OCI-LY1 (cell line): ENCODE measurements around the gene OR4C46.

Experiments
- H2AFZ ChIP-seq: fragments of 200-600 bp; sonication (generic), shearing (Covaris generic); 2 replicates; pipeline ENCODE4 v1.6.0; 2014; ENCODE audit warnings: antibody characterized with exemption, mild to moderate bottlenecking, low read length
- H3F3A ChIP-seq: fragments of 200-600 bp; sonication (generic), shearing (Covaris generic); 2 replicates; pipeline ENCODE4 v1.6.0; 2014; ENCODE audit warnings: mild to moderate bottlenecking, antibody characterized with exemption, low read length, moderate library complexity; ENCODE audit not compliant: insufficient read depth
- H3K27ac ChIP-seq: fragments of 200-600 bp; sonication (generic); 2 replicates; pipeline ENCODE4 v1.5.1; 2014; ENCODE audit warnings: low read length, mixed run types, mild to moderate bottlenecking, low read depth; ENCODE audit not compliant: poor library complexity, severe bottlenecking
- H3K27me3 ChIP-seq: fragments of 200-600 bp; sonication (generic); 2 replicates; pipeline ENCODE4 v1.6.0; 2014; ENCODE audit warnings: antibody characterized with exemption, mild to moderate bottlenecking, low read length, moderate library complexity; ENCODE audit not compliant: insufficient read depth
- H3K36me3 ChIP-seq: fragments of 200-600 bp; sonication (generic); 2 replicates; pipeline ENCODE4 v1.6.1; 2014; ENCODE audit warnings: mild to moderate bottlenecking, antibody characterized with exemption, low read length, moderate library complexity, mixed read lengths; ENCODE audit not compliant: insufficient read depth
- H3K4me1 ChIP-seq: fragments of 200-600 bp; sonication (generic); 2 replicates; pipeline ENCODE4 v1.5.1; 2014; ENCODE audit warnings: mild to moderate bottlenecking, low read length, moderate library complexity; ENCODE audit not compliant: insufficient read depth, severe bottlenecking
- H3K4me2 ChIP-seq: fragments of 200-600 bp; sonication (generic), shearing (Covaris generic); 2 replicates; pipeline ENCODE4 v1.6.1; 2014; ENCODE audit warnings: low read length
- H3K4me3 ChIP-seq: fragments of 200-600 bp; sonication (generic); 2 replicates; pipeline ENCODE4 v1.5.1; 2014; ENCODE audit warnings: low read length, low read depth, mild to moderate bottlenecking, mixed read lengths; ENCODE audit not compliant: poor library complexity, severe bottlenecking
- H3K79me2 ChIP-seq: fragments of 200-600 bp; shearing (Covaris generic); 2 replicates; pipeline ENCODE4 v1.6.1; 2016; ENCODE audit warnings: mixed run types, low read length, mixed read lengths; ENCODE audit not compliant: insufficient read depth
- H3K9ac ChIP-seq: fragments of 200-600 bp; sonication (generic), shearing (Covaris generic); 2 replicates; pipeline ENCODE4 v1.6.1; 2014; ENCODE audit warnings: mild to moderate bottlenecking, low read length, mixed read lengths
- H3K9me2 ChIP-seq: fragments of 200-600 bp; sonication (generic), shearing (Covaris generic); 2 replicates; pipeline ENCODE4 v1.6.1; 2014; ENCODE audit warnings: low read depth, mild to moderate bottlenecking, low read length, mixed read lengths
- H3K9me3 ChIP-seq: fragments of 200-600 bp; shearing (Covaris generic); 2 replicates; pipeline ENCODE4 v1.6.1; 2014; ENCODE audit warnings: low read length, mixed read lengths
- H4K20me1 ChIP-seq: fragments of 200-600 bp; sonication (generic), shearing (Covaris generic); 2 replicates; pipeline ENCODE4 v1.6.0; 2016; ENCODE audit warnings: mild to moderate bottlenecking, low read length; ENCODE audit not compliant: insufficient read depth
- EZH2 ChIP-seq: fragments of 200-600 bp; sonication (generic), shearing (Covaris generic); IDR thresholded peaks from 2 replicates; pipeline ENCODE4 v1.8.0; 2017; ENCODE audit warnings: borderline replicate concordance, mixed run types, mild to moderate bottlenecking, antibody characterized with exemption, low read length, moderate library complexity, mixed read lengths
- TF ChIP-seq, protein P1 (sequence below): fragments of 200-600 bp; sonication (generic), shearing (Covaris generic); IDR thresholded peaks from 2 replicates; pipeline ENCODE4 v1.5.1; 2017; ENCODE audit warnings: mild to moderate bottlenecking, antibody characterized with exemption, low read length, moderate library complexity, mixed read lengths

Gene OR4C46

DNA sequence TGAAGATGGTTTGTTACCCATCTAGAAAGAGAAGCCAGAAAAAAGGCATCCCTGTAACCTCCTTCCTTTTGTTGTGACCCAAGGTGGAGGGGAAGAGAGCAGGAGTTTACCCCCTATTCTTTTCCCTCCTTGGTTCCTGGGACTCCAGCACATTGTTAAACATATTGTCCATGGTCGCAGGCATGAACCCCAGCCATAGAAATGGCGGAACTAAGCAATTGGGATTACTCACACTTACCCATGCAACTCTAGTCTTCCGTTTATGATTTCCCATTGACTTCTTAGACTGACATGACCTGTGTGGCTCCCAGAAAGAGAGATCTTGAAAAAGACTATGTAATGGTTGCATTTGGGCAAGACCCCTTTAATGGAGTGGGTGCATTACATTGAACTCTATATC lies 45.4 kb downstream of the OR4C46 start:
- no peaks in the 10 kb centered on the region for H3K79me2 ChIP-seq
- 0 out of 2 replicates have a peak, but pooled peaks cover 2% of the 10 kb centered on the region for H3K9me3 ChIP-seq
- no peak overlapping the region for H3K4me3 ChIP-seq
- H3K36me3 ChIP-seq, result no peaks in the 10 kb centered on the region
- no peak overlapping the region for H3K27ac ChIP-seq
- no peak overlapping the region for H3K4me2 ChIP-seq
- no peak overlapping the region for H2AFZ ChIP-seq
- H3K9me2 ChIP-seq, result no peaks in the 10 kb centered on the region
- no peak for TF ChIP-seq EZH2
- TF ChIP-seq, protein P1, sequence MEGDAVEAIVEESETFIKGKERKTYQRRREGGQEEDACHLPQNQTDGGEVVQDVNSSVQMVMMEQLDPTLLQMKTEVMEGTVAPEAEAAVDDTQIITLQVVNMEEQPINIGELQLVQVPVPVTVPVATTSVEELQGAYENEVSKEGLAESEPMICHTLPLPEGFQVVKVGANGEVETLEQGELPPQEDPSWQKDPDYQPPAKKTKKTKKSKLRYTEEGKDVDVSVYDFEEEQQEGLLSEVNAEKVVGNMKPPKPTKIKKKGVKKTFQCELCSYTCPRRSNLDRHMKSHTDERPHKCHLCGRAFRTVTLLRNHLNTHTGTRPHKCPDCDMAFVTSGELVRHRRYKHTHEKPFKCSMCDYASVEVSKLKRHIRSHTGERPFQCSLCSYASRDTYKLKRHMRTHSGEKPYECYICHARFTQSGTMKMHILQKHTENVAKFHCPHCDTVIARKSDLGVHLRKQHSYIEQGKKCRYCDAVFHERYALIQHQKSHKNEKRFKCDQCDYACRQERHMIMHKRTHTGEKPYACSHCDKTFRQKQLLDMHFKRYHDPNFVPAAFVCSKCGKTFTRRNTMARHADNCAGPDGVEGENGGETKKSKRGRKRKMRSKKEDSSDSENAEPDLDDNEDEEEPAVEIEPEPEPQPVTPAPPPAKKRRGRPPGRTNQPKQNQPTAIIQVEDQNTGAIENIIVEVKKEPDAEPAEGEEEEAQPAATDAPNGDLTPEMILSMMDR, result no peak
- no peaks in the 10 kb centered on the region for H3K4me1 ChIP-seq
- H3K9ac ChIP-seq, result no peak overlapping the region
- no peaks in the 10 kb centered on the region for H4K20me1 ChIP-seq
- H3F3A ChIP-seq, result no peaks in the 10 kb centered on the region
- no peaks in the 10 kb centered on the region for H3K27me3 ChIP-seq
